ENCODE data around the gene FSIP1.

- TF ChIP-seq POLR2AphosphoS5 (IDR thresholded peaks at IDR 0.05; ENCODE audit: control insufficient read depth, insufficient read depth, low read depth, low read length) (no peak), KDM1A (IDR thresholded peaks at IDR 0.05) (no peak), SIN3B (IDR thresholded peaks at IDR 0.05; ENCODE audit: low read depth) (no peak), MTA2 (IDR thresholded peaks at IDR 0.05; ENCODE audit: low read depth) (no peak), MAZ (CRISPR knock-in tag; conservative IDR thresholded peaks at IDR 0.05 in 1 of 2, IDR thresholded peaks at IDR 0.05 in 1 of 2) (no peak), EZH2 (IDR thresholded peaks at IDR 0.05; ENCODE audit: borderline replicate concordance, low read depth, low read length) (no peak), SRF (CRISPR knock-in tag; IDR thresholded peaks at IDR 0.05) (no peak), CTCF (IDR thresholded peaks at IDR 0.05 in 2 of 3, conservative IDR thresholded peaks at IDR 0.05 in 1 of 3; ENCODE audit: insufficient read depth in 2 of 3, low read depth in 1 of 3, low read length in 3 of 3) (no peak), JUN (IDR thresholded peaks at IDR 0.05; ENCODE audit: borderline replicate concordance, low read depth, low read length) (no peak), JUN (CRISPR knock-in tag; IDR thresholded peaks at IDR 0.05; ENCODE audit: borderline replicate concordance) (no peak), ZNF316 (IDR thresholded peaks at IDR 0.05) (no peak), TEAD4 (IDR thresholded peaks at IDR 0.05; ENCODE audit: low read length) (no peak), TEAD4 (CRISPR knock-in tag; IDR thresholded peaks at IDR 0.05; ENCODE audit: borderline replicate concordance) (no peak), THRA (IDR thresholded peaks at IDR 0.05) (no peak), CBX8 (IDR thresholded peaks at IDR 0.05; ENCODE audit: borderline replicate concordance, extremely low read depth, low read depth, low read length, poor library complexity, severe bottlenecking) (no peak)
Observed at GRCh38 chr15:39592500-39592899, 190.1 kb downstream of the FSIP1 start.

Data from K562 (cell line).